ENCODE measurements around the gene RASD1. TPM values are rescaled to one million over a fixed set of nuclear protein-coding genes. Genes with fewer than 3 reads are reported as not detected.

Gene RASD1
- total and polyA plus RNA-seq, 2 experiments from 2014 or later: 3.6 to 3.7 TPM

DNA sequence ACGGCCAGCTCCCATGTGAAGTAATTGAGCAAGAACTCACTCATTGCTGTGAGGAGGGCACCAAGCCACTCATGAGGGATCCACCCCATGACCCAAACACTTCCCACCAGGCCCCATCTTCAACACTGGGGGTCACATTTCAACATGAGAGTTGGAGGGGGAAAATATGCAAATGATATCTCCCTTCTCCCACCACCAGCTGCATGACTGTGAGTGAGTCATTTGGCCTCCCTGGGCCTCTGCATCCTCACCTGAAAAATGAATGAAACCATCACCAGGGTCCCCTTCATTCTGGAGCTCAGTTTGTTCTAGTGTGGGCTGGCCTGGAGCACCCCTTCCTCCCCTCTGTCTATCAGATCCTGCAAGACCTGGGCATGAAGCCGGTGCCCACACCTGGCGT, 26.2 kb downstream of the RASD1 start:
- Histone ChIP-seq H4K20me1 (replicated peaks; ENCODE audit: insufficient read depth) (no peaks in the 10 kb centered on the region), H3K4me1 (ENCODE audit: insufficient read depth) (no peaks in the 10 kb centered on the region), H3K36me3 (ENCODE audit: insufficient read depth) (no peaks in the 10 kb centered on the region), H2AFZ (no peak overlapping the region), H3K9me2 (ENCODE audit: insufficient read depth) (no peaks in the 10 kb centered on the region), H3K27ac (ENCODE audit: low read depth) (no peak overlapping the region), H3K27me3 (ENCODE audit: insufficient read depth) (no peaks in the 10 kb centered on the region), H3K4me3 (no peak overlapping the region), H3K79me2 (replicated peaks; ENCODE audit: insufficient read depth) (no peaks in the 10 kb centered on the region), H3F3A (replicated peaks; ENCODE audit: low read depth) (no peaks in the 10 kb centered on the region), H3K4me2 (no peak overlapping the region)
- TF ChIP-seq, protein P1, sequence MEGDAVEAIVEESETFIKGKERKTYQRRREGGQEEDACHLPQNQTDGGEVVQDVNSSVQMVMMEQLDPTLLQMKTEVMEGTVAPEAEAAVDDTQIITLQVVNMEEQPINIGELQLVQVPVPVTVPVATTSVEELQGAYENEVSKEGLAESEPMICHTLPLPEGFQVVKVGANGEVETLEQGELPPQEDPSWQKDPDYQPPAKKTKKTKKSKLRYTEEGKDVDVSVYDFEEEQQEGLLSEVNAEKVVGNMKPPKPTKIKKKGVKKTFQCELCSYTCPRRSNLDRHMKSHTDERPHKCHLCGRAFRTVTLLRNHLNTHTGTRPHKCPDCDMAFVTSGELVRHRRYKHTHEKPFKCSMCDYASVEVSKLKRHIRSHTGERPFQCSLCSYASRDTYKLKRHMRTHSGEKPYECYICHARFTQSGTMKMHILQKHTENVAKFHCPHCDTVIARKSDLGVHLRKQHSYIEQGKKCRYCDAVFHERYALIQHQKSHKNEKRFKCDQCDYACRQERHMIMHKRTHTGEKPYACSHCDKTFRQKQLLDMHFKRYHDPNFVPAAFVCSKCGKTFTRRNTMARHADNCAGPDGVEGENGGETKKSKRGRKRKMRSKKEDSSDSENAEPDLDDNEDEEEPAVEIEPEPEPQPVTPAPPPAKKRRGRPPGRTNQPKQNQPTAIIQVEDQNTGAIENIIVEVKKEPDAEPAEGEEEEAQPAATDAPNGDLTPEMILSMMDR (conservative IDR thresholded peaks at IDR 0.05; ENCODE audit: low read depth in 2 of 2): no peak
- TF ChIP-seq STAT1 (IDR thresholded peaks at IDR 0.05; ENCODE audit: unreplicated experiment) (no peak), POLR2AphosphoS5 (IDR thresholded peaks at IDR 0.05; ENCODE audit: low read depth) (no peak), JUNB (IDR thresholded peaks at IDR 0.05; ENCODE audit: unreplicated experiment) (no peak), ZNF331 (CRISPR knock-in tag; IDR thresholded peaks at IDR 0.05; ENCODE audit: low read depth) (no peak), NANOG (IDR thresholded peaks at IDR 0.05; ENCODE audit: borderline replicate concordance) (no peak), CREB1 (CRISPR knock-in tag; IDR thresholded peaks at IDR 0.05; ENCODE audit: low read depth) (no peak)
- TF ChIP-seq, protein P2, sequence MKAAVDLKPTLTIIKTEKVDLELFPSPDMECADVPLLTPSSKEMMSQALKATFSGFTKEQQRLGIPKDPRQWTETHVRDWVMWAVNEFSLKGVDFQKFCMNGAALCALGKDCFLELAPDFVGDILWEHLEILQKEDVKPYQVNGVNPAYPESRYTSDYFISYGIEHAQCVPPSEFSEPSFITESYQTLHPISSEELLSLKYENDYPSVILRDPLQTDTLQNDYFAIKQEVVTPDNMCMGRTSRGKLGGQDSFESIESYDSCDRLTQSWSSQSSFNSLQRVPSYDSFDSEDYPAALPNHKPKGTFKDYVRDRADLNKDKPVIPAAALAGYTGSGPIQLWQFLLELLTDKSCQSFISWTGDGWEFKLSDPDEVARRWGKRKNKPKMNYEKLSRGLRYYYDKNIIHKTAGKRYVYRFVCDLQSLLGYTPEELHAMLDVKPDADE (IDR thresholded peaks at IDR 0.05): no peak
- TF ChIP-seq, protein P3, sequence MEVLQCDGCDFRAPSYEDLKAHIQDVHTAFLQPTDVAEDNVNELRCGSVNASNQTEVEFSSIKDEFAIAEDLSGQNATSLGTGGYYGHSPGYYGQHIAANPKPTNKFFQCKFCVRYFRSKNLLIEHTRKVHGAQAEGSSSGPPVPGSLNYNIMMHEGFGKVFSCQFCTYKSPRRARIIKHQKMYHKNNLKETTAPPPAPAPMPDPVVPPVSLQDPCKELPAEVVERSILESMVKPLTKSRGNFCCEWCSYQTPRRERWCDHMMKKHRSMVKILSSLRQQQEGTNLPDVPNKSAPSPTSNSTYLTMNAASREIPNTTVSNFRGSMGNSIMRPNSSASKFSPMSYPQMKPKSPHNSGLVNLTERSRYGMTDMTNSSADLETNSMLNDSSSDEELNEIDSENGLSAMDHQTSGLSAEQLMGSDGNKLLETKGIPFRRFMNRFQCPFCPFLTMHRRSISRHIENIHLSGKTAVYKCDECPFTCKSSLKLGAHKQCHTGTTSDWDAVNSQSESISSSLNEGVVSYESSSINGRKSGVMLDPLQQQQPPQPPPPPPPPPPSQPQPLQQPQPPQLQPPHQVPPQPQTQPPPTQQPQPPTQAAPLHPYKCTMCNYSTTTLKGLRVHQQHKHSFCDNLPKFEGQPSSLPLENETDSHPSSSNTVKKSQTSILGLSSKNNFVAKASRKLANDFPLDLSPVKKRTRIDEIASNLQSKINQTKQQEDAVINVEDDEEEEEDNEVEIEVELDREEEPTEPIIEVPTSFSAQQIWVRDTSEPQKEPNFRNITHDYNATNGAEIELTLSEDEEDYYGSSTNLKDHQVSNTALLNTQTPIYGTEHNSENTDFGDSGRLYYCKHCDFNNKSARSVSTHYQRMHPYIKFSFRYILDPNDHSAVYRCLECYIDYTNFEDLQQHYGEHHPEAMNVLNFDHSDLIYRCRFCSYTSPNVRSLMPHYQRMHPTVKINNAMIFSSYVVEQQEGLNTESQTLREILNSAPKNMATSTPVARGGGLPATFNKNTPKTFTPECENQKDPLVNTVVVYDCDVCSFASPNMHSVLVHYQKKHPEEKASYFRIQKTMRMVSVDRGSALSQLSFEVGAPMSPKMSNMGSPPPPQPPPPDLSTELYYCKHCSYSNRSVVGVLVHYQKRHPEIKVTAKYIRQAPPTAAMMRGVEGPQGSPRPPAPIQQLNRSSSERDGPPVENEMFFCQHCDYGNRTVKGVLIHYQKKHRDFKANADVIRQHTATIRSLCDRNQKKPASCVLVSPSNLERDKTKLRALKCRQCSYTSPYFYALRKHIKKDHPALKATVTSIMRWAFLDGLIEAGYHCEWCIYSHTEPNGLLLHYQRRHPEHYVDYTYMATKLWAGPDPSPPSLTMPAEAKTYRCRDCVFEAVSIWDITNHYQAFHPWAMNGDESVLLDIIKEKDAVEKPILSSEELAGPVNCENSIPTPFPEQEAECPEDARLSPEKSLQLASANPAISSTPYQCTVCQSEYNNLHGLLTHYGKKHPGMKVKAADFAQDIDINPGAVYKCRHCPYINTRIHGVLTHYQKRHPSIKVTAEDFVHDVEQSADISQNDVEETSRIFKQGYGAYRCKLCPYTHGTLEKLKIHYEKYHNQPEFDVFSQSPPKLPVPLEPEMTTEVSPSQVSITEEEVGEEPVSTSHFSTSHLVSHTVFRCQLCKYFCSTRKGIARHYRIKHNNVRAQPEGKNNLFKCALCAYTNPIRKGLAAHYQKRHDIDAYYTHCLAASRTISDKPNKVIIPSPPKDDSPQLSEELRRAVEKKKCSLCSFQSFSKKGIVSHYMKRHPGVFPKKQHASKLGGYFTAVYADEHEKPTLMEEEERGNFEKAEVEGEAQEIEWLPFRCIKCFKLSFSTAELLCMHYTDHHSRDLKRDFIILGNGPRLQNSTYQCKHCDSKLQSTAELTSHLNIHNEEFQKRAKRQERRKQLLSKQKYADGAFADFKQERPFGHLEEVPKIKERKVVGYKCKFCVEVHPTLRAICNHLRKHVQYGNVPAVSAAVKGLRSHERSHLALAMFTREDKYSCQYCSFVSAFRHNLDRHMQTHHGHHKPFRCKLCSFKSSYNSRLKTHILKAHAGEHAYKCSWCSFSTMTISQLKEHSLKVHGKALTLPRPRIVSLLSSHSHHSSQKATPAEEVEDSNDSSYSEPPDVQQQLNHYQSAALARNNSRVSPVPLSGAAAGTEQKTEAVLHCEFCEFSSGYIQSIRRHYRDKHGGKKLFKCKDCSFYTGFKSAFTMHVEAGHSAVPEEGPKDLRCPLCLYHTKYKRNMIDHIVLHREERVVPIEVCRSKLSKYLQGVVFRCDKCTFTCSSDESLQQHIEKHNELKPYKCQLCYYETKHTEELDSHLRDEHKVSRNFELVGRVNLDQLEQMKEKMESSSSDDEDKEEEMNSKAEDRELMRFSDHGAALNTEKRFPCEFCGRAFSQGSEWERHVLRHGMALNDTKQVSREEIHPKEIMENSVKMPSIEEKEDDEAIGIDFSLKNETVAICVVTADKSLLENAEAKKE (CRISPR knock-in tag; IDR thresholded peaks at IDR 0.05): no peak
- no peaks in the 10 kb centered on the region for H3K4me1 Mint-ChIP-seq
- H3K36me3 Mint-ChIP-seq (ENCODE audit: low read depth): no peaks in the 10 kb centered on the region
- peaks cover 10% of the 10 kb centered on the region for H3K27me3 Mint-ChIP-seq (ENCODE audit: insufficient read depth, low read depth, poor library complexity)
- no peak for ATAC-seq
- no peak overlapping the region for H3K27ac Mint-ChIP-seq
- no peak for DNase-seq (ENCODE audit: low spot score)
- H3K4me3 Mint-ChIP-seq: no peak overlapping the region
- H3K9me3 Mint-ChIP-seq: no peaks in the 10 kb centered on the region
